Type B pancreatic cell (in vitro differentiated cells): ENCODE measurements around the gene RNFT2. TPM values are rescaled to one million over a fixed set of nuclear protein-coding genes. Genes with fewer than 3 reads are reported as not detected.

ENCODE experiments used
- DNase-seq: peaks from one replicate; pipeline ENCODE4 v3.0.0; 2021; ENCODE audit warnings: mixed read lengths; ENCODE audit not compliant: unreplicated experiment; ENCODE audit errors: extremely low spot score
- H3K27ac Mint-ChIP-seq: 2 replicates; pipeline ENCODE4 v1.8.0; 2021; ENCODE audit warnings: mild to moderate bottlenecking, mixed read lengths
- H3K27me3 Mint-ChIP-seq: 2 replicates; pipeline ENCODE4 v1.8.0; 2021; ENCODE audit warnings: mixed read lengths
- H3K36me3 Mint-ChIP-seq: 2 replicates; pipeline ENCODE4 v1.8.0; 2021; ENCODE audit warnings: mixed read lengths
- H3K4me1 Mint-ChIP-seq: one replicate; pipeline ENCODE4 v1.8.0; 2021; ENCODE audit warnings: mixed read lengths; ENCODE audit not compliant: unreplicated experiment
- H3K4me3 Mint-ChIP-seq: 2 replicates; pipeline ENCODE4 v1.8.0; 2021; ENCODE audit warnings: mild to moderate bottlenecking, mixed read lengths
- H3K9me3 Mint-ChIP-seq: 2 replicates; pipeline ENCODE4 v1.8.0; 2021; ENCODE audit warnings: mixed read lengths
- total RNA-seq: library from RNA; stranded (reverse); gene quantifications from 2 replicates; pipeline ENCODE4 v1.2.1, GENCODE V29; 2021; ENCODE audit warnings: low replicate concordance
- TF ChIP-seq, protein P1 (sequence below): fragments of 200-600 bp; sonication (generic); conservative IDR thresholded peaks from 2 replicates; pipeline ENCODE4 v1.5.0; 2021; ENCODE audit warnings: antibody characterized with exemption, mild to moderate bottlenecking

The RNFT2 gene
- total RNA-seq, 1 donor from 2014 or later, result 25.0 TPM

DNA sequence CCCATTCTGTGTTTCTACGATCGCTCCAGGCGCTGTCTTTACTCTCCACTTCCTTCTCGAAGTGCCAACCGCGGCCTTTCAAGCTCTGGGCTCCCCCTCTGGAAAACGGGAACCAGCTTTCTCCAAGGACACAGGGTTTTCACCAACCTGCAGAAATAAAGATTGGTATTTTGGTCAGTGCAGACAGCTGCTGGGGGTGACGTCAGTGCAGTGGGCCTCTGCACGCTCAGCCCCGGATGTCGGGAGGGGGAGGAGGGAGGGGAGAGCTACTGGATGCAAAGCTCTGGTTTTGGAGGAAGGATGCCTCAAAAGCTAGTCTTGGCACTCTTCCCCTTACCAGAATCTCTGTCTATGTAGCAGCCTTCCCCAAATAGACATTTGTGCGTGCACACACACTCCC lies 123.2 kb downstream of the RNFT2 start:
- Mint-ChIP-seq H3K4me3 (no peak overlapping the region), H3K36me3 (peaks cover 3% of the 10 kb centered on the region), H3K27me3 (peaks cover 4% of the 10 kb centered on the region), H3K9me3 (no peaks in the 10 kb centered on the region), H3K27ac (no peak overlapping the region), H3K4me1 (peaks cover 25% of the 10 kb centered on the region)
- no peak for DNase-seq
- TF ChIP-seq, protein P1, sequence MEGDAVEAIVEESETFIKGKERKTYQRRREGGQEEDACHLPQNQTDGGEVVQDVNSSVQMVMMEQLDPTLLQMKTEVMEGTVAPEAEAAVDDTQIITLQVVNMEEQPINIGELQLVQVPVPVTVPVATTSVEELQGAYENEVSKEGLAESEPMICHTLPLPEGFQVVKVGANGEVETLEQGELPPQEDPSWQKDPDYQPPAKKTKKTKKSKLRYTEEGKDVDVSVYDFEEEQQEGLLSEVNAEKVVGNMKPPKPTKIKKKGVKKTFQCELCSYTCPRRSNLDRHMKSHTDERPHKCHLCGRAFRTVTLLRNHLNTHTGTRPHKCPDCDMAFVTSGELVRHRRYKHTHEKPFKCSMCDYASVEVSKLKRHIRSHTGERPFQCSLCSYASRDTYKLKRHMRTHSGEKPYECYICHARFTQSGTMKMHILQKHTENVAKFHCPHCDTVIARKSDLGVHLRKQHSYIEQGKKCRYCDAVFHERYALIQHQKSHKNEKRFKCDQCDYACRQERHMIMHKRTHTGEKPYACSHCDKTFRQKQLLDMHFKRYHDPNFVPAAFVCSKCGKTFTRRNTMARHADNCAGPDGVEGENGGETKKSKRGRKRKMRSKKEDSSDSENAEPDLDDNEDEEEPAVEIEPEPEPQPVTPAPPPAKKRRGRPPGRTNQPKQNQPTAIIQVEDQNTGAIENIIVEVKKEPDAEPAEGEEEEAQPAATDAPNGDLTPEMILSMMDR, result no peak

DNA sequence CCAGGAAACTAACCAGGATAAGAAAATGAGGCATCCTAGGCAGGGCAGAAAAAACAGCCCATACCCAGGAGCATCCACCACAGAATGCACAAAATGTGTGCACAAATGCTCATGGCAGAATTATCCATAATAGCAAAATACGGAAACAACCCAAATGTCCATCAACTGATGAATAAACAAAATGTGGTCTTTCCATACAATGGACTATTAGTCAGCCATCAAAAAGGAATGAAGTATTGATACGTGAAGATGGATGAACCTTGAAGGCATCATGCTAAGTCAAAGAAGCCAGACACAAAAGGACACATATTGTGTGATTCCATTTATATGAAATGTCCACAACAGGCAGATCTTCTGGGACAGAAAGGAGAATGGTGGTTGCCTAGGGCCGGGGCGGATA lies 124.1 kb downstream of the RNFT2 start:
- TF ChIP-seq, protein P1, result no peak
- H3K4me3 Mint-ChIP-seq, result no peak overlapping the region
- H3K27me3 Mint-ChIP-seq, result peaks cover 4% of the 10 kb centered on the region
- H3K4me1 Mint-ChIP-seq, result peaks cover 25% of the 10 kb centered on the region
- no peak for DNase-seq
- no peaks in the 10 kb centered on the region for H3K9me3 Mint-ChIP-seq
- H3K27ac Mint-ChIP-seq, result no peak overlapping the region
- H3K36me3 Mint-ChIP-seq, result peaks cover 3% of the 10 kb centered on the region

DNA sequence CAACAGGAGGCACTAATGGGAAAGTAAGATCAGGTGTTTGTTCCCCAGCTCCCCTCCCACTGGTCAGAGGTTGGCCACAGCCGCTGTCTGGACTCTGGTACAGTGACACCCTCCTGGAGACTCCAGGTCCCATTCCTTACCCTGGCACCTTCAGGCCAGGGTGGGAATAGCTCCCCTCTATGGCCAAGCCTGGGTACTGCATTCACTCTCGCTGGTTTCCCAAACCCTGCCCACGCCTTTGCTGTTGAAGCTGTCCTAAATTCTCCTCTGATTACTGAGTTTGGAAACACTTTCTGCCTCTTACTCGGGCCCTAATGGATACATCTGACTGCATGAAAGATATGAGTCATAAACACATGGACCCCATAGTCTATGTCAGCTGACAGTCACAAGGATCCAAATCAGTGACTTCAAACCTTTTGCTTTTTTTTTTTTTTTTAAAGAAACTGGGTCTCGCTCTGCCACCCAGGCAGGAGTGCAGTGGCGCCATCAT lies 125.2 kb downstream of the RNFT2 start:
- peaks cover 3% of the 10 kb centered on the region for H3K36me3 Mint-ChIP-seq
- peaks cover 4% of the 10 kb centered on the region for H3K27me3 Mint-ChIP-seq
- DNase-seq, result no peak
- no peak overlapping the region for H3K4me3 Mint-ChIP-seq
- H3K4me1 Mint-ChIP-seq, result peaks cover 20% of the 10 kb centered on the region
- H3K9me3 Mint-ChIP-seq, result no peaks in the 10 kb centered on the region
- TF ChIP-seq, protein P1, result peak; percentile 73
- H3K27ac Mint-ChIP-seq, result no peak overlapping the region

DNA sequence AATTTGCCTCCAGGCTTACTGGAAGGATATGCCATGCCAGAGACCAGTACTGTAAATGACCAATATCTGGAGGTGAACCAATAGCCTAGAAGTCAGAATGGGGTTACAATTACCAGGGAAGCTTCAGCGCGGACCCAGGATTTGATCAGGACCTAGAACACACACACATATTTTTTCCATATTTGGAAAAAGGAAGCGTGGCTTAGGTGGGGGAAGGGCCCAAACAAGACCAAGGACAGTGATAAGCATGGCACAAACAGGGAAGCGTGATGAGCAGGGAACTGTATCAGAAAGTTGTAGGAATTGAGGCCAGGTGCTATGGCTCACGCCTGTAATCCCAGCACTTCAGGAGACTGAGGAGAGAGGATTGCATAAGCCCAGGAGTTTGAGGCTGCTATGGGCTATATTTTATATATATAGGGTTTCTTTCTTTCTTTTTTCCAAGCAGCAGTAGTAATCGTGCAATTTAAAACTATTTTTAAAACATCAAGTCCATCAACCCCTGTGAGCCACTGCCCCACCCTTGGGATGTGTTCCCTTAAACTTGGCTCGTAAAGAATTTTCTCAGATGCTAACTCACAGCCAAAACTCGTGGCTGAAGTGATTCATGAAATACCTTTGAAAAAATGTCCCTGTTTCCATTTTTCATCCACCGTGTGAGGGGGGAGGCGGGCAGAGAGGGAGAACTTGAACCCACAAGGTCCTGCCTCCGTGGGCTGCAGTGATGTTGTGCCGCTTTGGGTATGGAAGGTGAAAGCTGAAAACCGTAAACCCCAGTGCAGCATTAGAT lies 126.5 kb downstream of the RNFT2 start:
- Mint-ChIP-seq H3K36me3 (peaks cover 3% of the 10 kb centered on the region), H3K4me3 (no peak overlapping the region), H3K4me1 (peaks cover 13% of the 10 kb centered on the region), H3K9me3 (no peaks in the 10 kb centered on the region), H3K27ac (no peak overlapping the region), H3K27me3 (no peaks in the 10 kb centered on the region)
- DNase-seq, result no peak
- TF ChIP-seq, protein P1, result no peak

DNA sequence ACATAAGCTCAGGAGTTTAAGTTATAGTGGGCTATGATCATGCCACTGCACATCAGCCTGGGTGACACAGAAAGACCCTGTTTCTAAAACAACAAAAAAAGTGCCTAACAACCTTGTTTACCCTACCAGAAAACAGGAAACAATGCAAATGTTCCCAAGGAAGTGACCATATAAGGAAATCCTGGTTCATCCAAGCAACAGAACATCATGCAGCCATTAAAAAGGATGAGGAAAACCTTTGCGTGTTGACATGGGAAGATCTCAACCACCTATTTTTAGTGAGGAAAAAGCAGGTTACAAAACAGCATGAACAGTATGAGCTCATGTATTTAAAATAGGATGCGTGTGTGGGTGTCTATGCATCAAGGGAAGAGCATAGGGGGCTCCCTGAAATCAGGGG lies 129.4 kb downstream of the RNFT2 start:
- no peak overlapping the region for H3K27ac Mint-ChIP-seq
- H3K27me3 Mint-ChIP-seq, result peaks cover 5% of the 10 kb centered on the region
- TF ChIP-seq, protein P1, result no peak
- no peaks in the 10 kb centered on the region for H3K36me3 Mint-ChIP-seq
- H3K4me3 Mint-ChIP-seq, result no peak overlapping the region
- no peaks in the 10 kb centered on the region for H3K4me1 Mint-ChIP-seq
- DNase-seq, result no peak
- no peaks in the 10 kb centered on the region for H3K9me3 Mint-ChIP-seq
